GM23338 (cell line): ENCODE measurements around the gene LRRC18.

Source experiments
- EZH2 ChIP-seq: fragments of 200-600 bp; sonication (generic); IDR thresholded peaks from one replicate; pipeline ENCODE4 v1.8.0; 2017; ENCODE audit warnings: antibody characterized with exemption, mild to moderate bottlenecking, low read depth; ENCODE audit not compliant: unreplicated experiment
- POLR2AphosphoS5 ChIP-seq: IDR thresholded peaks from 2 replicates; pipeline ENCODE4 v1.6.1; 2016; ENCODE audit warnings: antibody characterized with exemption, low read depth
- REST ChIP-seq: IDR thresholded peaks from one replicate; pipeline ENCODE4 v1.6.1; 2018; ENCODE audit warnings: antibody characterized with exemption; ENCODE audit not compliant: unreplicated experiment
- TF ChIP-seq, protein P1 (sequence below), 2 experiments: fragments of 200-600 bp in 1 of 2; sonication (generic) in 1 of 2; conservative IDR thresholded peaks; 2 replicates each; pipeline versions ENCODE4 v1.5.1 to v1.6.1; 2016 to 2017; ENCODE audit warnings: antibody characterized with exemption in 2 of 2, low read depth in 2 of 2, mild to moderate bottlenecking in 2 of 2, moderate library complexity in 1 of 2

- TF ChIP-seq, protein P1, sequence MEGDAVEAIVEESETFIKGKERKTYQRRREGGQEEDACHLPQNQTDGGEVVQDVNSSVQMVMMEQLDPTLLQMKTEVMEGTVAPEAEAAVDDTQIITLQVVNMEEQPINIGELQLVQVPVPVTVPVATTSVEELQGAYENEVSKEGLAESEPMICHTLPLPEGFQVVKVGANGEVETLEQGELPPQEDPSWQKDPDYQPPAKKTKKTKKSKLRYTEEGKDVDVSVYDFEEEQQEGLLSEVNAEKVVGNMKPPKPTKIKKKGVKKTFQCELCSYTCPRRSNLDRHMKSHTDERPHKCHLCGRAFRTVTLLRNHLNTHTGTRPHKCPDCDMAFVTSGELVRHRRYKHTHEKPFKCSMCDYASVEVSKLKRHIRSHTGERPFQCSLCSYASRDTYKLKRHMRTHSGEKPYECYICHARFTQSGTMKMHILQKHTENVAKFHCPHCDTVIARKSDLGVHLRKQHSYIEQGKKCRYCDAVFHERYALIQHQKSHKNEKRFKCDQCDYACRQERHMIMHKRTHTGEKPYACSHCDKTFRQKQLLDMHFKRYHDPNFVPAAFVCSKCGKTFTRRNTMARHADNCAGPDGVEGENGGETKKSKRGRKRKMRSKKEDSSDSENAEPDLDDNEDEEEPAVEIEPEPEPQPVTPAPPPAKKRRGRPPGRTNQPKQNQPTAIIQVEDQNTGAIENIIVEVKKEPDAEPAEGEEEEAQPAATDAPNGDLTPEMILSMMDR (conservative IDR thresholded peaks at IDR 0.05; ENCODE audit: low read depth in 2 of 2) = no peak
- no peak for TF ChIP-seq POLR2AphosphoS5
- no peak for TF ChIP-seq REST
- TF ChIP-seq EZH2 = no peak
Measured at GRCh38 chr10:48896756-48897440, 42.7 kb downstream of the LRRC18 start.
